HepG2 (cell line): Measurements from ENCODE around the gene LRP10. TPM values are rescaled to one million over a fixed set of nuclear protein-coding genes. Genes with fewer than 3 reads are reported as not detected.

Experiments
- AGO1 ChIP-seq: fragments of 200-400 bp; formaldehyde crosslinking; IDR thresholded peaks from 2 replicates; pipeline ENCODE4 v1.6.1; 2017; ENCODE audit warnings: mild to moderate bottlenecking, low read depth, low read length, moderate library complexity; ENCODE audit not compliant: poor library complexity, severe bottlenecking
- GTF3A ChIP-seq: sonication (generic); formaldehyde crosslinking; conservative IDR thresholded peaks from 2 replicates; pipeline ENCODE4 v1.4.0; 2020; ENCODE audit warnings: mild to moderate bottlenecking, missing genetic modification reagents
- NCOA5 ChIP-seq: sonication (generic); formaldehyde crosslinking; IDR thresholded peaks from 2 replicates; pipeline ENCODE4 v1.4.0; 2020; ENCODE audit warnings: missing genetic modification reagents
- NR2F6 ChIP-seq, 2 experiments: IDR thresholded peaks; 2 replicates each; pipeline ENCODE4 v1.6.1; 2016; ENCODE audit warnings: antibody characterized with exemption in 1 of 2, mild to moderate bottlenecking in 1 of 2
- TAF1 ChIP-seq: sonication (generic); formaldehyde crosslinking; IDR thresholded peaks from 2 replicates; pipeline ENCODE4 v1.4.0; 2020; ENCODE audit warnings: missing genetic modification reagents
- TRIM24 ChIP-seq: sonication (generic); formaldehyde crosslinking; IDR thresholded peaks from 2 replicates; pipeline ENCODE4 v1.8.0; 2022; ENCODE audit warnings: mild to moderate bottlenecking, missing genetic modification reagents
- YEATS4 ChIP-seq: sonication (generic); formaldehyde crosslinking; IDR thresholded peaks from 2 replicates; pipeline ENCODE4 v1.4.0; 2020; ENCODE audit warnings: missing genetic modification reagents, borderline replicate concordance
- ZBTB38 ChIP-seq: sonication (generic); formaldehyde crosslinking; IDR thresholded peaks from 2 replicates; pipeline ENCODE4 v1.5.1; 2020; ENCODE audit warnings: mild to moderate bottlenecking, missing genetic modification reagents
- ZC3H4 ChIP-seq: sonication (generic); formaldehyde crosslinking; IDR thresholded peaks from 2 replicates; pipeline ENCODE4 v1.4.0; 2020; ENCODE audit warnings: missing genetic modification reagents, borderline replicate concordance
- ZNF337 ChIP-seq: sonication (generic); formaldehyde crosslinking; IDR thresholded peaks from 2 replicates; pipeline ENCODE4 v1.5.1; 2020; ENCODE audit warnings: missing genetic modification reagents, low read depth, mild to moderate bottlenecking, borderline replicate concordance
- ZNF549 ChIP-seq: sonication (generic); formaldehyde crosslinking; IDR thresholded peaks from 2 replicates; pipeline ENCODE4 v1.5.0; 2020; ENCODE audit warnings: missing genetic modification reagents
- ZNF552 ChIP-seq: sonication (generic); formaldehyde crosslinking; IDR thresholded peaks from 2 replicates; pipeline ENCODE4 v1.9.0; 2022; ENCODE audit warnings: missing genetic modification reagents, mild to moderate bottlenecking, borderline replicate concordance
- ZNF703 ChIP-seq: sonication (generic); formaldehyde crosslinking; IDR thresholded peaks from 2 replicates; pipeline ENCODE4 v1.5.1; 2020; ENCODE audit warnings: missing genetic modification reagents, mild to moderate bottlenecking, moderate library complexity, borderline replicate concordance
- ZNF713 ChIP-seq: sonication (generic); formaldehyde crosslinking; IDR thresholded peaks from 2 replicates; pipeline ENCODE4 v1.4.0; 2020; ENCODE audit warnings: mild to moderate bottlenecking, missing genetic modification reagents
- ZNF772 ChIP-seq: sonication (generic); formaldehyde crosslinking; IDR thresholded peaks from 2 replicates; pipeline ENCODE4 v1.5.0; 2020; ENCODE audit warnings: mild to moderate bottlenecking, missing genetic modification reagents
- ZNF775 ChIP-seq: sonication (generic); formaldehyde crosslinking; IDR thresholded peaks from 2 replicates; pipeline ENCODE4 v1.4.0; 2020; ENCODE audit warnings: missing genetic modification reagents, mild to moderate bottlenecking, moderate library complexity, borderline replicate concordance
- ZNF788 ChIP-seq: sonication (generic); formaldehyde crosslinking; IDR thresholded peaks from 2 replicates; pipeline ENCODE4 v1.5.0; 2020; ENCODE audit warnings: mild to moderate bottlenecking, missing genetic modification reagents, borderline replicate concordance
- polyA plus RNA-seq, 8 experiments: library from polyadenylated mRNA; depleted of rRNA in 3 of 8; stranded (reverse) in 7 of 8; unstranded in 1 of 8; fragments of >200 nt; fragmentation: Illumina TruSeq in 4 of 8; extraction: Trizol in 4 of 8; gene quantifications; 2 replicates each; pipeline versions ENCODE4 v1.2.1 to v1.2.3, GENCODE V29; 2011 to 2016; ENCODE audit warnings: low read depth in 4 of 8, missing spikeins in 1 of 8, mixed read lengths in 1 of 8; ENCODE audit not compliant: insufficient read depth in 1 of 8
- total RNA-seq, 5 experiments: library from RNA; depleted of rRNA; stranded (reverse); fragments of >200 nt; fragmentation: Illumina TruSeq; extraction: Trizol; gene quantifications; 2 replicates each; pipeline ENCODE4 v1.2.3, GENCODE V29; 2016; ENCODE audit warnings: low read depth in 1 of 5
- TF ChIP-seq, protein P1 (sequence below): fragments of 450-650 bp; IDR thresholded peaks from 2 replicates; pipeline ENCODE4 v1.6.1; 2016
- TF ChIP-seq, protein P2 (sequence below): sonication (generic); formaldehyde crosslinking; IDR thresholded peaks from 2 replicates; pipeline ENCODE4 v1.5.0; 2020; ENCODE audit warnings: missing genetic modification reagents, mild to moderate bottlenecking, borderline replicate concordance
- TF ChIP-seq, protein P3 (sequence below): IDR thresholded peaks from 2 replicates; pipeline ENCODE4 v1.6.1; 2016; ENCODE audit warnings: low read depth
- TF ChIP-seq, protein P4 (sequence below): sonication (generic); formaldehyde crosslinking; IDR thresholded peaks from 2 replicates; pipeline ENCODE4 v1.8.1; 2023; ENCODE audit warnings: mild to moderate bottlenecking, missing genetic modification reagents
- TF ChIP-seq, protein P5 (sequence below): sonication (generic); IDR thresholded peaks from 2 replicates; pipeline ENCODE4 v1.6.1; 2016; ENCODE audit warnings: low read depth, borderline replicate concordance

Gene LRP10
- total and polyA plus RNA-seq, 2 of the 13 experiments (the other 11 are each of a cell fraction or from before 2014, with no cell fraction given): 16.9 to 45.2 TPM

DNA sequence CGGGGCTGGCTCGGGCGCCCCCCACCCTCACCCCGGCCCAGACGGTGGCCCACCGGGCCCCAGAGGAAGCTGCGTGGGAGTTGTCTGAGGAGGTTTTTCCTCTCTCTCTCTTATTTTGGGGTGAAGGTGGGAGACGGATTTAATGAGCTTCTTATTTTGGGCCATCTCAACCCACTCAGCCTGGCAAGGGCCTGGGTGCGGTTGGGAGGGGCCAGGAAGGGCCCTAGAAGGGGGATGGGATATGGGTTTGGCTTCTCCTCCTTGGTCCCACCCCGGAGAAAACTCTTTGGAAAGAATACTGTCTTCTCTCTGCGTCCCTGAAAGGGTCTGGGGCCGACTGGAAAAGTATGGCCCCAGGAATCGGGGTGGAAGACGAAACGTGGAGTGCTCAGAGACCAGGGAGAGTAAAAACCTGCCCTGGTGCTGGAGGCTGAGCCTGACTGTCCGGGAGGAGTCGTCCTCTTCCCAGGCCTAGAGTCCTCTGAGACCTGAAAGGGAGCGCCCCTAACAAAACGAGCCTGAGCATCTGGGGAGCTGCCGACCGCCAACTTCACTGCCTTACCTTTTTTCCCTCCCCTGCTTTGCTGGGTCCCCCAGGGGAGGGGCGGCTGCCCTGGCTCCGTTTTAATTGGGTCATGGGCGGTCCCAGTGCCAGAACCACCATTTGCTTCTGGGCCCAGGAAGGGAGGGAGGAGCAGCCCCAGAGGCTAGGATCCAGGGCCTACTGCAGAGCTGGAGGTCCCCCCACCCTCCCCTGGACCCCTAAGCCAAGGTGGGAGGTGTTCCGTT is 33.6 kb upstream of the LRP10 start (continued):
- TF ChIP-seq, protein P1, sequence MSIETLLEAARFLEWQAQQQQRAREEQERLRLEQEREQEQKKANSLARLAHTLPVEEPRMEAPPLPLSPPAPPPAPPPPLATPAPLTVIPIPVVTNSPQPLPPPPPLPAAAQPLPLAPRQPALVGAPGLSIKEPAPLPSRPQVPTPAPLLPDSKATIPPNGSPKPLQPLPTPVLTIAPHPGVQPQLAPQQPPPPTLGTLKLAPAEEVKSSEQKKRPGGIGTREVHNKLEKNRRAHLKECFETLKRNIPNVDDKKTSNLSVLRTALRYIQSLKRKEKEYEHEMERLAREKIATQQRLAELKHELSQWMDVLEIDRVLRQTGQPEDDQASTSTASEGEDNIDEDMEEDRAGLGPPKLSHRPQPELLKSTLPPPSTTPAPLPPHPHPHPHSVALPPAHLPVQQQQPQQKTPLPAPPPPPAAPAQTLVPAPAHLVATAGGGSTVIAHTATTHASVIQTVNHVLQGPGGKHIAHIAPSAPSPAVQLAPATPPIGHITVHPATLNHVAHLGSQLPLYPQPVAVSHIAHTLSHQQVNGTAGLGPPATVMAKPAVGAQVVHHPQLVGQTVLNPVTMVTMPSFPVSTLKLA: no peak
- TF ChIP-seq, protein P2, sequence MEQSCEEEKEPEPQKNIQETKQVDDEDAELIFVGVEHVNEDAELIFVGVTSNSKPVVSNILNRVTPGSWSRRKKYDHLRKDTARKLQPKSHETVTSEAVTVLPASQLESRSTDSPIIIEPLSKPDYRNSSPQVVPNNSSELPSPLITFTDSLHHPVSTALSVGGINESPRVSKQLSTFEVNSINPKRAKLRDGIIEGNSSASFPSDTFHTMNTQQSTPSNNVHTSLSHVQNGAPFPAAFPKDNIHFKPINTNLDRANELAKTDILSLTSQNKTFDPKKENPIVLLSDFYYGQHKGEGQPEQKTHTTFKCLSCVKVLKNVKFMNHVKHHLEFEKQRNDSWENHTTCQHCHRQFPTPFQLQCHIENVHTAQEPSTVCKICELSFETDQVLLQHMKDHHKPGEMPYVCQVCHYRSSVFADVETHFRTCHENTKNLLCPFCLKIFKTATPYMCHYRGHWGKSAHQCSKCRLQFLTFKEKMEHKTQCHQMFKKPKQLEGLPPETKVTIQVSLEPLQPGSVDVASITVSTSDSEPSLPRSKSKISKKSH (CRISPR knock-in tag): no peak
- peak; percentile 65; the same call in 1 of the 2 replicates for TF ChIP-seq ZNF772
- no peak for TF ChIP-seq ZNF703
- TF ChIP-seq TRIM24 (CRISPR knock-in tag): no peak
- no peak for TF ChIP-seq ZNF549 (CRISPR knock-in tag)
- peak; percentile 1 for TF ChIP-seq AGO1
- TF ChIP-seq, protein P3, sequence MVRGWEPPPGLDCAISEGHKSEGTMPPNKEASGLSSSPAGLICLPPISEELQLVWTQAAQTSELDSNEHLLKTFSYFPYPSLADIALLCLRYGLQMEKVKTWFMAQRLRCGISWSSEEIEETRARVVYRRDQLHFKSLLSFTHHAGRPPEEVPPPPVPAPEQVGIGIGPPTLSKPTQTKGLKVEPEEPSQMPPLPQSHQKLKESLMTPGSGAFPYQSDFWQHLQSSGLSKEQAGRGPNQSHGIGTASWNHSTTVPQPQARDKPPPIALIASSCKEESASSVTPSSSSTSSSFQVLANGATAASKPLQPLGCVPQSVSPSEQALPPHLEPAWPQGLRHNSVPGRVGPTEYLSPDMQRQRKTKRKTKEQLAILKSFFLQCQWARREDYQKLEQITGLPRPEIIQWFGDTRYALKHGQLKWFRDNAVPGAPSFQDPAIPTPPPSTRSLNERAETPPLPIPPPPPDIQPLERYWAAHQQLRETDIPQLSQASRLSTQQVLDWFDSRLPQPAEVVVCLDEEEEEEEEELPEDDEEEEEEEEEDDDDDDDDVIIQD (CRISPR knock-in tag): no peak
- TF ChIP-seq ZNF713 (CRISPR knock-in tag): no peak
- TF ChIP-seq ZNF775: no peak
- TF ChIP-seq, protein P4, sequence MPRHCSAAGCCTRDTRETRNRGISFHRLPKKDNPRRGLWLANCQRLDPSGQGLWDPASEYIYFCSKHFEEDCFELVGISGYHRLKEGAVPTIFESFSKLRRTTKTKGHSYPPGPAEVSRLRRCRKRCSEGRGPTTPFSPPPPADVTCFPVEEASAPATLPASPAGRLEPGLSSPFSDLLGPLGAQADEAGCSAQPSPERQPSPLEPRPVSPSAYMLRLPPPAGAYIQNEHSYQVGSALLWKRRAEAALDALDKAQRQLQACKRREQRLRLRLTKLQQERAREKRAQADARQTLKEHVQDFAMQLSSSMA (CRISPR knock-in tag): no peak
- TF ChIP-seq ZNF552 (CRISPR knock-in tag): no peak
- TF ChIP-seq NR2F6 (IDR thresholded peaks at IDR 0.05): no peak
- no peak for TF ChIP-seq NR2F6 (CRISPR knock-in tag; IDR thresholded peaks at IDR 0.05)
- no peak for TF ChIP-seq NCOA5 (CRISPR knock-in tag)
- no peak for TF ChIP-seq GTF3A (CRISPR knock-in tag)
- TF ChIP-seq ZC3H4 (CRISPR knock-in tag): no peak
- TF ChIP-seq TAF1 (CRISPR knock-in tag): no peak
- TF ChIP-seq ZNF788 (CRISPR knock-in tag): 0 out of 2 replicates have a peak, but pooled peaks have one; percentile 21
- TF ChIP-seq YEATS4 (CRISPR knock-in tag): no peak
- TF ChIP-seq, protein P5, sequence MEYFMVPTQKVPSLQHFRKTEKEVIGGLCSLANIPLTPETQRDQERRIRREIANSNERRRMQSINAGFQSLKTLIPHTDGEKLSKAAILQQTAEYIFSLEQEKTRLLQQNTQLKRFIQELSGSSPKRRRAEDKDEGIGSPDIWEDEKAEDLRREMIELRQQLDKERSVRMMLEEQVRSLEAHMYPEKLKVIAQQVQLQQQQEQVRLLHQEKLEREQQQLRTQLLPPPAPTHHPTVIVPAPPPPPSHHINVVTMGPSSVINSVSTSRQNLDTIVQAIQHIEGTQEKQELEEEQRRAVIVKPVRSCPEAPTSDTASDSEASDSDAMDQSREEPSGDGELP: no peak
- TF ChIP-seq ZBTB38: 0 out of 2 replicates have a peak, but pooled peaks have one; percentile 2
- TF ChIP-seq ZNF337: no peak
